SK-N-SH (cell line): ENCODE measurements around the gene GABRB2. TPM values are rescaled to one million over a fixed set of nuclear protein-coding genes. Genes with fewer than 3 reads are reported as not detected.

Experiments
- CTCF ChIA-PET: fragments of 300-600, 350-600 bp; formaldehyde crosslinking; extraction: SDS; loops from one replicate; lab custom pipeline; 2021; lab: Yijun Ruan, JAX
- POLR2A ChIA-PET: fragments of 350-600 bp; sonication (Branson Sonifier 250); formaldehyde crosslinking; extraction: SDS; loops from one replicate; lab custom pipeline; 2020; ENCODE audit warnings: antibody characterized with exemption, inconsistent platforms; lab: Yijun Ruan, JAX
- DNase-seq: peaks from one replicate; pipeline ENCODE4 v3.0.0; 2012
- H2AFZ ChIP-seq: fragments of 200-600 bp; sonication (generic); 2 replicates; pipeline ENCODE4 v1.8.1; 2016; ENCODE audit warnings: antibody characterized with exemption, mild to moderate bottlenecking, low read depth
- H3F3A ChIP-seq: fragments of 200-600 bp; sonication (generic); replicated peaks from 2 replicates; pipeline ENCODE3; 2016; ENCODE audit warnings: antibody characterized with exemption, mild to moderate bottlenecking; ENCODE audit not compliant: insufficient read depth
- H3K27ac ChIP-seq, 2 experiments: fragments of 200-500 bp in 1 of 2; fragments of 200-600 bp in 1 of 2; sonication (Bioruptor generic) in 1 of 2; sonication (generic), shearing (Covaris generic) in 1 of 2; 2 replicates each; pipeline versions ENCODE4 v1.5.1 to v1.6.1; 2014 to 2016; ENCODE audit warnings: low read depth in 2 of 2, inconsistent platforms in 1 of 2, low read length in 1 of 2, mild to moderate bottlenecking in 1 of 2, mixed read lengths in 1 of 2
- H3K27me3 ChIP-seq: fragments of 200-600 bp; sonication (generic), shearing (Covaris generic); 2 replicates; pipeline ENCODE4 v1.6.1; 2016; ENCODE audit warnings: mixed run types; ENCODE audit not compliant: insufficient read depth
- H3K36me3 ChIP-seq, 2 experiments: fragments of 200-500 bp in 1 of 2; fragments of 200-600 bp in 1 of 2; sonication (Bioruptor generic) in 1 of 2; sonication (generic) in 1 of 2; replicated peaks in 1 of 2; 2 replicates each; pipeline versions ENCODE3 to v1.5.1; 2014 to 2016; ENCODE audit warnings: low read length in 1 of 2, mild to moderate bottlenecking in 1 of 2; ENCODE audit not compliant: insufficient read depth in 2 of 2, control insufficient read depth in 1 of 2
- H3K4me1 ChIP-seq, 2 experiments: fragments of 200-500 bp in 1 of 2; fragments of 200-600 bp in 1 of 2; sonication (Bioruptor generic) in 1 of 2; sonication (generic), shearing (Covaris generic) in 1 of 2; 2 replicates each; pipeline versions ENCODE4 v1.5.1 to v1.6.1; 2014 to 2016; ENCODE audit warnings: low read depth in 1 of 2, low read length in 1 of 2, mixed run types in 1 of 2; ENCODE audit not compliant: insufficient read depth in 2 of 2, control insufficient read depth in 1 of 2
- H3K4me2 ChIP-seq: fragments of 200-600 bp; sonication (generic), shearing (Covaris generic); 2 replicates; pipeline ENCODE4 v1.6.1; 2017; ENCODE audit warnings: mixed run types
- H3K4me3 ChIP-seq, 2 experiments: fragments of 200-500 bp in 1 of 2; fragments of 200-600 bp in 1 of 2; sonication (Bioruptor generic) in 1 of 2; sonication (generic), shearing (Covaris generic) in 1 of 2; 2 replicates each; pipeline versions ENCODE4 v1.5.1 to v1.8.1; 2014 to 2016; ENCODE audit warnings: low read depth in 2 of 2, inconsistent platforms in 1 of 2, low read length in 1 of 2, mild to moderate bottlenecking in 1 of 2, mixed read lengths in 1 of 2, moderate library complexity in 1 of 2
- H3K79me2 ChIP-seq: fragments of 200-600 bp; sonication (generic); 2 replicates; pipeline ENCODE4 v1.8.1; 2017; ENCODE audit warnings: mild to moderate bottlenecking; ENCODE audit not compliant: insufficient read depth
- H3K9ac ChIP-seq: fragments of 200-600 bp; sonication (generic); 2 replicates; pipeline ENCODE4 v1.6.1; 2017; ENCODE audit warnings: mixed run types
- H3K9me2 ChIP-seq: fragments of 200-600 bp; sonication (generic); 2 replicates; pipeline ENCODE4 v1.6.1; 2017; ENCODE audit warnings: mixed run types
- H3K9me3 ChIP-seq: fragments of 200-600 bp; sonication (generic); 2 replicates; pipeline ENCODE4 v1.6.1; 2017; ENCODE audit warnings: mixed run types, mild to moderate bottlenecking, moderate library complexity
- H4K20me1 ChIP-seq: fragments of 200-600 bp; sonication (generic); 2 replicates; pipeline ENCODE4 v1.6.1; 2017; ENCODE audit warnings: mild to moderate bottlenecking, mixed run types; ENCODE audit not compliant: insufficient read depth
- CHD2 ChIP-seq: fragments of 150-350 bp; IDR thresholded peaks from 2 replicates; pipeline ENCODE4 v1.6.1; 2018; ENCODE audit warnings: low read length; ENCODE audit not compliant: partially characterized antibody
- EZH2phosphoT487 ChIP-seq: fragments of 200-600 bp; sonication (generic); IDR thresholded peaks from 2 replicates; pipeline ENCODE4 v1.6.1; 2017; ENCODE audit warnings: low read depth, mixed run types, mild to moderate bottlenecking, antibody characterized with exemption, moderate library complexity, borderline replicate concordance
- FOSL2 ChIP-seq: IDR thresholded peaks from 2 replicates; pipeline ENCODE4 v1.4.0; 2012; ENCODE audit warnings: low read depth, mild to moderate bottlenecking, moderate library complexity, borderline replicate concordance
- FOXJ3 ChIP-seq: sonication (generic); formaldehyde crosslinking; IDR thresholded peaks from 2 replicates; pipeline ENCODE4 v1.5.1; 2020; ENCODE audit warnings: mild to moderate bottlenecking, missing genetic modification reagents
- GATA2 ChIP-seq: sonication (generic); formaldehyde crosslinking; IDR thresholded peaks from 2 replicates; pipeline ENCODE4 v1.5.0; 2020; ENCODE audit warnings: mild to moderate bottlenecking, missing genetic modification reagents
- JUND ChIP-seq: IDR thresholded peaks from 2 replicates; pipeline ENCODE4 v1.4.0; 2012
- MEF2A ChIP-seq: IDR thresholded peaks from 2 replicates; pipeline ENCODE4 v1.4.0; 2012; ENCODE audit warnings: low read depth, borderline replicate concordance
- MXI1 ChIP-seq: IDR thresholded peaks from 2 replicates; pipeline ENCODE4 v1.6.1; 2012; ENCODE audit warnings: mild to moderate bottlenecking, low read depth, low read length, improper control_type of control experiment
- RCOR1 ChIP-seq: fragments of 150-350 bp; IDR thresholded peaks from 2 replicates; pipeline ENCODE4 v1.6.1; 2017; ENCODE audit warnings: antibody characterized with exemption, low read length
- RFX5 ChIP-seq: IDR thresholded peaks from 2 replicates; pipeline ENCODE4 v1.6.1; 2012; ENCODE audit warnings: mild to moderate bottlenecking, improper control_type of control experiment, low read length
- SIN3A ChIP-seq: IDR thresholded peaks from 2 replicates; pipeline ENCODE4 v1.6.1; 2012; ENCODE audit warnings: low read depth, mild to moderate bottlenecking, low read length, moderate library complexity, borderline replicate concordance
- SMC3 ChIP-seq: IDR thresholded peaks from 2 replicates; pipeline ENCODE4 v1.6.1; 2012; ENCODE audit warnings: low read depth, low read length, improper control_type of control experiment
- TEAD4 ChIP-seq: IDR thresholded peaks from 2 replicates; pipeline ENCODE4 v1.4.0; 2012; ENCODE audit warnings: mild to moderate bottlenecking, borderline replicate concordance; ENCODE audit not compliant: insufficient read depth
- polyA plus RNA-seq, 3 experiments: library from polyadenylated mRNA; depleted of rRNA; stranded (reverse); fragments of >200 nt; gene quantifications; 2 replicates each; pipeline ENCODE4 v1.2.3, GENCODE V29; 2012
- TF ChIP-seq, protein P1 (sequence below): fragments of 200-600 bp; sonication (generic); IDR thresholded peaks from 2 replicates; pipeline ENCODE4 v1.6.1; 2017; ENCODE audit warnings: antibody characterized with exemption, mild to moderate bottlenecking, moderate library complexity
- TF ChIP-seq, protein P2 (sequence below): IDR thresholded peaks from 2 replicates; pipeline ENCODE4 v1.4.0; 2012; ENCODE audit warnings: low read depth, borderline replicate concordance
- TF ChIP-seq, protein P3 (sequence below): fragments of 150-350 bp; IDR thresholded peaks from 2 replicates; pipeline ENCODE4 v1.6.1; 2016; ENCODE audit warnings: mild to moderate bottlenecking, low read depth, low read length

The GABRB2 gene
- polyA plus RNA-seq, 1 of the 3 experiments (the other 2 are of a cell fraction): not detected

DNA sequence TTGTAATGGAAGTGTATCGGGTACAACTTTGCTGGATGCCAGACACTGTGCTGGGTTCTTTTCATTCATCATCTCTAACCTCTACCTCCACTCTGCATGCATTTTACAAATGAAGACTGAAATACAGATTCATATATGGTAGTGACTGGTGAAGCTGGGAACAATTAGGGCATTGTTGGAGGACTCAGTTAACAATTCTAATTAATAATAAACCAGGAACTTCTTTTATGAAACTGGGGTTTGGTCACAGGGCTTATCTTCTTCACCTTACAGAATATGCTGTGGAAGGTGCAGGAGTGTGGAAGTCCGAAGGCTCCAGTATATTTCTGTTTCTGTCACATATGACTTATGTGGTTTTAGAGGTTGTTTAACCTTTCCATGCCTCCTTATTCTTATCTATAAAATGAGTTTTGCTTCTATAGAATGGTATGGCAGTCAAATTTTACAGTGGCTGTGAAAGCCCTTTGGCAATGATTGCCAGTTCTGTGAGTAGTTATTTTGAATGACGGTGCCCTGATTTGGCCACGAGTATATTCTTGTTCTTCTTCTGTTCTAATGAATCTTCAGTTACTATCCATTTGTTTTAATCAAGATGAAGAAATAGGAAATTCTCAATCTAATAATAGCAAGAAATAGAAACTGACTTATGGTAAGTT is 284.7 kb downstream of the GABRB2 start (continued):
- no peak for TF ChIP-seq MXI1
- TF ChIP-seq MEF2A: no peak

DNA sequence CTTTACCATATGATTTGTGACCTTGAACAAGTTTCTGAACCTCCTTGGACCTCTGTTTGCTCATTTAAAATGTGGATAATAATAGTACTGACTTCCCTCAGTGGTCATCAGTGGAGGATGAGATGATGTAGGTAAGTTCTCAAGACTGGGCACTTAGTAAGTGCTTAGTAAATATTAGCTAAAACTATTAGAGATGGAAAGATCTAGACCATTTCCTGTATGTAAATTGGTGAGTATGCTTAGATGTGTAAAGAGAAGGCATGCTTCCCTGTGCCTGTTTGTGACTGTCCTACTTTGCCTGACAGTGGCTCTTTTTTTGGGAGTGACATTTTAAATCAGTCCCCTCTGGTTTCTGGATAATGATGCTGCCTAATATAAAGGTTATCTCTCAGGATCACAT is 288.1 kb downstream of the GABRB2 start:
- no peaks in the 10 kb centered on the region for H3K9me2 ChIP-seq
- H3K4me2 ChIP-seq: no peak overlapping the region
- no peaks in the 10 kb centered on the region for H3F3A ChIP-seq
- no peak overlapping the region for H3K9ac ChIP-seq
- no peak overlapping the region for H3K27ac ChIP-seq
- no peak overlapping the region for H2AFZ ChIP-seq
- no peak for TF ChIP-seq RFX5
- no peak for TF ChIP-seq FOSL2
- TF ChIP-seq MEF2A: no peak
- no peak for TF ChIP-seq TEAD4
- TF ChIP-seq, protein P1, sequence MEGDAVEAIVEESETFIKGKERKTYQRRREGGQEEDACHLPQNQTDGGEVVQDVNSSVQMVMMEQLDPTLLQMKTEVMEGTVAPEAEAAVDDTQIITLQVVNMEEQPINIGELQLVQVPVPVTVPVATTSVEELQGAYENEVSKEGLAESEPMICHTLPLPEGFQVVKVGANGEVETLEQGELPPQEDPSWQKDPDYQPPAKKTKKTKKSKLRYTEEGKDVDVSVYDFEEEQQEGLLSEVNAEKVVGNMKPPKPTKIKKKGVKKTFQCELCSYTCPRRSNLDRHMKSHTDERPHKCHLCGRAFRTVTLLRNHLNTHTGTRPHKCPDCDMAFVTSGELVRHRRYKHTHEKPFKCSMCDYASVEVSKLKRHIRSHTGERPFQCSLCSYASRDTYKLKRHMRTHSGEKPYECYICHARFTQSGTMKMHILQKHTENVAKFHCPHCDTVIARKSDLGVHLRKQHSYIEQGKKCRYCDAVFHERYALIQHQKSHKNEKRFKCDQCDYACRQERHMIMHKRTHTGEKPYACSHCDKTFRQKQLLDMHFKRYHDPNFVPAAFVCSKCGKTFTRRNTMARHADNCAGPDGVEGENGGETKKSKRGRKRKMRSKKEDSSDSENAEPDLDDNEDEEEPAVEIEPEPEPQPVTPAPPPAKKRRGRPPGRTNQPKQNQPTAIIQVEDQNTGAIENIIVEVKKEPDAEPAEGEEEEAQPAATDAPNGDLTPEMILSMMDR: no peak
- no peak for TF ChIP-seq SIN3A
- TF ChIP-seq, protein P2, sequence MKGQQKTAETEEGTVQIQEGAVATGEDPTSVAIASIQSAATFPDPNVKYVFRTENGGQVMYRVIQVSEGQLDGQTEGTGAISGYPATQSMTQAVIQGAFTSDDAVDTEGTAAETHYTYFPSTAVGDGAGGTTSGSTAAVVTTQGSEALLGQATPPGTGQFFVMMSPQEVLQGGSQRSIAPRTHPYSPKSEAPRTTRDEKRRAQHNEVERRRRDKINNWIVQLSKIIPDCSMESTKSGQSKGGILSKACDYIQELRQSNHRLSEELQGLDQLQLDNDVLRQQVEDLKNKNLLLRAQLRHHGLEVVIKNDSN: no peak
- TF ChIP-seq EZH2phosphoT487: no peak
- TF ChIP-seq JUND: no peak
- TF ChIP-seq RCOR1: no peak
- TF ChIP-seq, protein P3, sequence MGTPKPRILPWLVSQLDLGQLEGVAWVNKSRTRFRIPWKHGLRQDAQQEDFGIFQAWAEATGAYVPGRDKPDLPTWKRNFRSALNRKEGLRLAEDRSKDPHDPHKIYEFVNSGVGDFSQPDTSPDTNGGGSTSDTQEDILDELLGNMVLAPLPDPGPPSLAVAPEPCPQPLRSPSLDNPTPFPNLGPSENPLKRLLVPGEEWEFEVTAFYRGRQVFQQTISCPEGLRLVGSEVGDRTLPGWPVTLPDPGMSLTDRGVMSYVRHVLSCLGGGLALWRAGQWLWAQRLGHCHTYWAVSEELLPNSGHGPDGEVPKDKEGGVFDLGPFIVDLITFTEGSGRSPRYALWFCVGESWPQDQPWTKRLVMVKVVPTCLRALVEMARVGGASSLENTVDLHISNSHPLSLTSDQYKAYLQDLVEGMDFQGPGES: no peak
- no peak for TF ChIP-seq SMC3
- TF ChIP-seq FOXJ3 (CRISPR knock-in tag): no peak
- no peak for TF ChIP-seq CHD2
- TF ChIP-seq GATA2 (CRISPR knock-in tag): no peak
- TF ChIP-seq, all 33 proteins: peak for 0
- no peak for DNase-seq
- ChIA-PET POLR2A (no interaction called here), CTCF (no interaction called here)
- H3K4me1 ChIP-seq: no peaks in the 10 kb centered on the region
- no peaks in the 10 kb centered on the region for H3K36me3 ChIP-seq
- H3K9me3 ChIP-seq: no peaks in the 10 kb centered on the region
- H3K79me2 ChIP-seq: no peaks in the 10 kb centered on the region
- H3K27me3 ChIP-seq: no peaks in the 10 kb centered on the region
- H4K20me1 ChIP-seq: no peaks in the 10 kb centered on the region
- no peak overlapping the region for H3K4me3 ChIP-seq
